HG03469 (cell line): Measurements from ENCODE around the gene TNIP2.

ENCODE experiments used
- ATAC-seq: cut with Tn5 transposase; IDR thresholded peaks from one replicate; pipeline ENCODE4 v1.9.1; 2021; ENCODE audit warnings: mild to moderate bottlenecking, moderate library complexity, moderate number of reproducible peaks; ENCODE audit not compliant: unreplicated experiment

TNIP2 gene

GRCh38 chr4:2794486-2795299, 38.6 kb upstream of the TNIP2 start:
- no peak for ATAC-seq

GRCh38 chr4:2793586-2794485, 37.7 kb upstream of the TNIP2 start:
- no peak for ATAC-seq

GRCh38 chr4:2792711-2793585, 36.8 kb upstream of the TNIP2 start, which contains the start of gene SH3BP2:
Gene SH3BP2 (plus strand): TSS chr4:2793085. CDS start chr4:2820618, 27,533 bp downstream.
- ATAC-seq, result no peak

- ATAC-seq, result no peak
Observed at GRCh38 chr4:2792396-2792710, 36.2 kb upstream of the TNIP2 start.

GRCh38 chr4:2791518-2792395, 35.6 kb upstream of the TNIP2 start:
- ATAC-seq, result no peak

- ATAC-seq, result no peak
Observed at GRCh38 chr4:2790583-2791517, 34.7 kb upstream of the TNIP2 start.

GRCh38 chr4:2789793-2790582, 33.9 kb upstream of the TNIP2 start:
- ATAC-seq, result no peak

GRCh38 chr4:2789351-2789750, 33.2 kb upstream of the TNIP2 start:
- ATAC-seq, result no peak

- no peak for ATAC-seq
Observed at GRCh38 chr4:2788532-2789103, 32.5 kb upstream of the TNIP2 start.

- ATAC-seq, result no peak
Observed at GRCh38 chr4:2788101-2788500, 32.0 kb upstream of the TNIP2 start.

- ATAC-seq, result peak; percentile 45
Observed at GRCh38 chr4:2787230-2788100, 31.3 kb upstream of the TNIP2 start.

- ATAC-seq, result no peak
Observed at GRCh38 chr4:2786794-2787229, 30.7 kb upstream of the TNIP2 start.

GRCh38 chr4:2786152-2786671, 30.1 kb upstream of the TNIP2 start:
- ATAC-seq, result no peak

GRCh38 chr4:2785613-2786012, 29.5 kb upstream of the TNIP2 start:
- ATAC-seq, result no peak

GRCh38 chr4:2783790-2784189, 27.7 kb upstream of the TNIP2 start:
- ATAC-seq, result no peak

- no peak for ATAC-seq
Observed at GRCh38 chr4:2781911-2782310, 25.8 kb upstream of the TNIP2 start.
